ENCODE results near the gene FRMPD2. TPM values are rescaled to one million over a fixed set of nuclear protein-coding genes. Genes with fewer than 3 reads are reported as not detected.

Gene FRMPD2
- total and polyA plus RNA-seq, 2 of the 4 experiments (the other 2 are of a cell fraction), result 0.18 TPM; not detected in 1

- Histone ChIP-seq H2AK5ac (ENCODE audit: low read depth, low read length) (no peak overlapping the region), H3K4me1 (ENCODE audit: control insufficient read depth, insufficient read depth, low read length) (no peaks in the 10 kb centered on the region), H3K36me3 (ENCODE audit: control insufficient read depth, insufficient read depth, low read length) (no peaks in the 10 kb centered on the region), H3K27ac (ENCODE audit: insufficient read depth, low read length) (no peak overlapping the region), H3K14ac (replicated peaks; ENCODE audit: low read depth, low read length) (no peak overlapping the region), H3K9me3 (ENCODE audit: control insufficient read depth, insufficient read depth, low read length) (no peaks in the 10 kb centered on the region), H4K91ac (ENCODE audit: insufficient read depth, low read depth, low read length) (no peak overlapping the region), H3K9ac (ENCODE audit: low read depth, low read length) (no peak overlapping the region), H2AFZ (replicated peaks; ENCODE audit: low read length, poor library complexity) (no peak overlapping the region), H3K79me1 (ENCODE audit: low read depth in 1 of 2, low read length in 2 of 2) (no peaks in the 10 kb centered on the region), H2AK9ac (replicated peaks; ENCODE audit: low read depth, low read length, poor library complexity) (no peak overlapping the region), H3K23ac (ENCODE audit: low read depth, low read length) (no peak overlapping the region), H4K8ac (ENCODE audit: low read depth in 2 of 2, low read length in 2 of 2) (no peak overlapping the region), H2BK20ac (ENCODE audit: low read depth, low read length) (no peak overlapping the region), H4K20me1 (ENCODE audit: insufficient read depth, low read length) (no peaks in the 10 kb centered on the region), H3K4me3 (ENCODE audit: insufficient read depth, low read depth, low read length) (no peak overlapping the region), H4K5ac (ENCODE audit: low read depth, low read length) (no peak overlapping the region), H2BK120ac (ENCODE audit: low read depth, low read length) (no peak overlapping the region), H3K18ac (ENCODE audit: low read depth, low read length) (no peak overlapping the region), H3K56ac (ENCODE audit: extremely low read depth, insufficient read depth, low read length) (no peak overlapping the region), H2BK15ac (ENCODE audit: low read depth, low read length) (no peak overlapping the region), H2BK5ac (ENCODE audit: low read depth, low read length, poor library complexity, severe bottlenecking) (no peak overlapping the region), H3K9me1 (ENCODE audit: insufficient read depth, low read length) (no peaks in the 10 kb centered on the region), H3K27me3 (ENCODE audit: control insufficient read depth, insufficient read depth, low read length) (peaks cover 11% of the 10 kb centered on the region), H3K4ac (ENCODE audit: low read depth, low read length) (no peak overlapping the region), H3K4me2 (ENCODE audit: low read depth, low read length) (no peak overlapping the region)
- ChIA-PET CTCF (interaction anchor here (1.0 kb wide), 1 partner anchor 11 kb away, joined by 3 read pairs; no protein-coding TSS in a partner anchor), POLR2A (ENCODE audit: unreplicated experiment) (no interaction called here)
- dilution Hi-C loops (cut with HindIII; ENCODE audit: low sequenced_read_pairs, unreplicated experiment), result no loop called here
- no peak for DNase-seq
- intact Hi-C loops (cut with micrococcal nuclease), result loop anchor here (2.0 kb wide), 1 partner anchor 296 kb away; no protein-coding TSS in a partner anchor
- BruUV-seq (replicated peaks), result no TSS peak
- 29% methylated on average over 1 of the region's 6 CpGs; no CpG with 5 or more reads in 1 of the 2 experiments for whole genome bisulfite sequencing, 2 experiments (ENCODE audit: extremely low coverage in 2 of 2, insufficient read length in 1 of 2)
- in situ Hi-C loops (cut with MboI; ENCODE audit: low sequenced_read_pairs), result loop anchor here (25.0 kb wide), 1 partner anchor 297 kb away; no protein-coding TSS in a partner anchor
- ATAC-seq (ENCODE audit: low read depth), result no peak
- TF ChIP-seq RCOR1 (IDR thresholded peaks at IDR 0.05; ENCODE audit: insufficient replicate concordance, low read length) (no peak), RAD21 (IDR thresholded peaks at IDR 0.05; ENCODE audit: low read length) (no peak), MAFK (IDR thresholded peaks at IDR 0.05; ENCODE audit: low read depth, low read length) (no peak), BHLHE40 (IDR thresholded peaks at IDR 0.05; ENCODE audit: low read depth, low read length) (no peak), MAZ (IDR thresholded peaks at IDR 0.05; ENCODE audit: borderline replicate concordance, low read depth, low read length) (no peak), ELK1 (IDR thresholded peaks at IDR 0.05; ENCODE audit: borderline replicate concordance, low read depth, low read length) (no peak), MXI1 (IDR thresholded peaks at IDR 0.05; ENCODE audit: borderline replicate concordance, low read depth, low read length) (no peak), USF2 (IDR thresholded peaks at IDR 0.05; ENCODE audit: low read depth, low read length) (no peak), SMC3 (IDR thresholded peaks at IDR 0.05; ENCODE audit: low read depth, low read length) (no peak), CHD1 (IDR thresholded peaks at IDR 0.05; ENCODE audit: low read depth, low read length) (no peak), FOS (IDR thresholded peaks at IDR 0.05; ENCODE audit: low read depth, low read length) (no peak), NFE2L2 (IDR thresholded peaks at IDR 0.05; ENCODE audit: low read depth, low read length) (no peak), CTCF (conservative IDR thresholded peaks at IDR 0.05; ENCODE audit: low read depth, low read length) (no peak), POLR2A (IDR thresholded peaks at IDR 0.05; ENCODE audit: low read depth, low read length) (no peak), CEBPB (IDR thresholded peaks at IDR 0.05; ENCODE audit: low read depth, low read length) (no peak)
Observed at GRCh38 chr10:48214716-48215485, 59.6 kb downstream of the FRMPD2 start.
